A673 (cell line): ENCODE measurements around the gene FREM1. TPM values are rescaled to one million over a fixed set of nuclear protein-coding genes. Genes with fewer than 3 reads are reported as not detected.
"Not testable (repeated sequence)": the region's sequence is repeated elsewhere in the genome, so short reads cannot be mapped to it uniquely, and the experiment has no call there.

ENCODE experiments used
- BruUV-seq: library from RNA; stranded (reverse); fragments of 400-500 nt; replicated peaks from 2 replicates; lab custom pipeline; 2021; lab: Mats Ljungman, UMichigan
- CTCF ChIA-PET: fragments of 300-600 bp; sonication (Branson Sonifier 250); formaldehyde crosslinking; loops from one replicate; lab custom pipeline; 2022; ENCODE audit warnings: antibody characterized with exemption; lab: Charles Lee
- POLR2A ChIA-PET: fragments of 300-600 bp; sonication (Branson Sonifier 250); formaldehyde crosslinking; loops from one replicate; lab custom pipeline; 2022; ENCODE audit warnings: antibody characterized with exemption; ENCODE audit not compliant: low non-redundant PET; lab: Charles Lee
- DNase-seq: peaks from one replicate; pipeline ENCODE4 v3.0.0-alpha.2; 2015; ENCODE audit warnings: low spot score
- H3K27ac ChIP-seq: fragments of 200-600 bp; sonication (generic); 2 replicates; pipeline ENCODE4 v1.5.1; 2016; ENCODE audit warnings: mixed run types, low read depth, mild to moderate bottlenecking, mixed read lengths, antibody characterized with exemption, low read length; ENCODE audit not compliant: poor library complexity, severe bottlenecking
- H3K27me3 ChIP-seq: fragments of 200-600 bp; sonication (generic); replicated peaks from 2 replicates; pipeline ENCODE4 v1.6.1; 2017; ENCODE audit warnings: mixed run types, low read depth, mild to moderate bottlenecking, mixed read lengths, antibody characterized with exemption, low read length; ENCODE audit not compliant: insufficient read depth, poor library complexity
- H3K36me3 ChIP-seq: fragments of 200-600 bp; sonication (generic); 2 replicates; pipeline ENCODE4 v1.6.1; 2016; ENCODE audit warnings: mixed run types, mild to moderate bottlenecking, mixed read lengths, antibody characterized with exemption, low read length; ENCODE audit not compliant: insufficient read depth, poor library complexity, severe bottlenecking
- H3K4me1 ChIP-seq: fragments of 200-600 bp; sonication (generic); 2 replicates; pipeline ENCODE4 v1.6.1; 2017; ENCODE audit warnings: mixed run types, mild to moderate bottlenecking, mixed read lengths, antibody characterized with exemption, low read length; ENCODE audit not compliant: insufficient read depth, poor library complexity, severe bottlenecking
- H3K4me3 ChIP-seq: fragments of 200-600 bp; sonication (generic); 2 replicates; pipeline ENCODE4 v1.5.1; 2016; ENCODE audit warnings: low read depth, mixed run types, mild to moderate bottlenecking, mixed read lengths, low read length; ENCODE audit not compliant: poor library complexity, severe bottlenecking
- H3K9me3 ChIP-seq: fragments of 200-600 bp; sonication (generic); 2 replicates; pipeline ENCODE4 v1.6.1; 2016; ENCODE audit warnings: mixed run types, low read depth, mild to moderate bottlenecking, mixed read lengths, antibody characterized with exemption, low read length; ENCODE audit not compliant: poor library complexity, severe bottlenecking
- EZH2 ChIP-seq: fragments of 200-600 bp; sonication (generic); IDR thresholded peaks from 2 replicates; pipeline ENCODE4 v1.6.1; 2017; ENCODE audit warnings: borderline replicate concordance, low read depth, mild to moderate bottlenecking, mixed read lengths, antibody characterized with exemption, low read length; ENCODE audit not compliant: poor library complexity, severe bottlenecking
- intact Hi-C: fragments of 100-400 bp; cut with micrococcal nuclease; formaldehyde crosslinking; loops from one replicate; pipeline ENCODE4 v1.10.0; 2022; ENCODE audit not compliant: unreplicated experiment
- total RNA-seq: library from RNA; stranded (reverse); gene quantifications from 2 replicates; pipeline ENCODE4 v1.2.3, GENCODE V29; 2021
- TF ChIP-seq, protein P1 (sequence below): fragments of 300-800, 200-600 bp; sonication (generic); conservative IDR thresholded peaks from 2 replicates; pipeline ENCODE4 v1.5.1; 2017; ENCODE audit warnings: low read depth, mild to moderate bottlenecking, antibody characterized with exemption, low read length, moderate library complexity, mixed read lengths

FREM1 gene
- total RNA-seq, 1 experiment from 2014 or later, result 4.2 TPM

DNA sequence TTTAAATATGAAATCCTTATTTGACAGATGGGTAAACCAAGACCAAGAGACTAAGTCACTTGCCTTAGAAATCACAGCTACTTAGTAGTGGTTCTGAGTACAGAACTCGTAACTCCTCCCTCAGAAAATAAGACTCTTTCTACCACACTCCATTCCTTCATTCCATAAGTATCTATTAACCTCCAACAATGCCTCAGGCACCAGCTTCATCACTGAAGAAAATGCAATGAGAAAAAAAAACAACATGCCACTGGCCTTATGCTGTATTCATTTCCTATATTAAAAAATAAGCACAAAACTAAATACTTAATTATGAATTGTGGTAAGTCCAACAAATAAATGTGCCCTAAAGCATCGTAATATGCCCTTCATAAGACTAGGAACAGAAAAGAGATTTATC lies 13.5 kb upstream of the FREM1 start:
- intact Hi-C loops, result no loop called here
- BruUV-seq, result no TSS peak
- peak overlapping the region; percentile 79 for H3K27ac ChIP-seq
- ChIA-PET POLR2A (no interaction called here), CTCF (no interaction called here)
- H3K27me3 ChIP-seq, result no peaks in the 10 kb centered on the region
- no peaks in the 10 kb centered on the region for H3K9me3 ChIP-seq
- DNase-seq, result no peak
- no peak overlapping the region for H3K4me3 ChIP-seq
- H3K4me1 ChIP-seq, result peaks cover 56% of the 10 kb centered on the region
- peaks cover 1% of the 10 kb centered on the region for H3K36me3 ChIP-seq
- TF ChIP-seq, protein P1, sequence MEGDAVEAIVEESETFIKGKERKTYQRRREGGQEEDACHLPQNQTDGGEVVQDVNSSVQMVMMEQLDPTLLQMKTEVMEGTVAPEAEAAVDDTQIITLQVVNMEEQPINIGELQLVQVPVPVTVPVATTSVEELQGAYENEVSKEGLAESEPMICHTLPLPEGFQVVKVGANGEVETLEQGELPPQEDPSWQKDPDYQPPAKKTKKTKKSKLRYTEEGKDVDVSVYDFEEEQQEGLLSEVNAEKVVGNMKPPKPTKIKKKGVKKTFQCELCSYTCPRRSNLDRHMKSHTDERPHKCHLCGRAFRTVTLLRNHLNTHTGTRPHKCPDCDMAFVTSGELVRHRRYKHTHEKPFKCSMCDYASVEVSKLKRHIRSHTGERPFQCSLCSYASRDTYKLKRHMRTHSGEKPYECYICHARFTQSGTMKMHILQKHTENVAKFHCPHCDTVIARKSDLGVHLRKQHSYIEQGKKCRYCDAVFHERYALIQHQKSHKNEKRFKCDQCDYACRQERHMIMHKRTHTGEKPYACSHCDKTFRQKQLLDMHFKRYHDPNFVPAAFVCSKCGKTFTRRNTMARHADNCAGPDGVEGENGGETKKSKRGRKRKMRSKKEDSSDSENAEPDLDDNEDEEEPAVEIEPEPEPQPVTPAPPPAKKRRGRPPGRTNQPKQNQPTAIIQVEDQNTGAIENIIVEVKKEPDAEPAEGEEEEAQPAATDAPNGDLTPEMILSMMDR, result no peak
- no peak for TF ChIP-seq EZH2

DNA sequence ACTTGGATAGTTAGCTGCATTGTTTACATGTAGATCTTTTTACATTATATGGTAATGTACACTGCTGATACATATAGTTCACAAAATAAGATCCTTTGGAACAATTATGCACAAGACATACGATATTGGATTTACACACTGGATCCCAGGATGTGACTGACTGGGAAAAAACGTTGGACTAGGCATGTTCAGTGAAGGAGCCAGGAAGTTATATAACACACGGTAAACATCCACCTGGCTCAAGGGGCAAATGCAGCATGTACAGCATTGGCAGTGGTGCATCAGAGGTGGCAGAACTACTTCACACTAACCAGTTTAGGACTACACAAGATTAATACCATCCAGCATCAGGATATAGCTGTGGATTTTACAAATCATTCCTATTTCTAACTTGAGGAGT lies 10.6 kb upstream of the FREM1 start:
- H3K9me3 ChIP-seq, H3K36me3 ChIP-seq, DNase-seq, H3K27me3 ChIP-seq, H3K4me3 ChIP-seq, CTCF ChIA-PET, POLR2A ChIA-PET, intact Hi-C loops, H3K27ac ChIP-seq, BruUV-seq: not testable (repeated sequence)
- peaks cover 33% of the 10 kb centered on the region for H3K4me1 ChIP-seq

DNA sequence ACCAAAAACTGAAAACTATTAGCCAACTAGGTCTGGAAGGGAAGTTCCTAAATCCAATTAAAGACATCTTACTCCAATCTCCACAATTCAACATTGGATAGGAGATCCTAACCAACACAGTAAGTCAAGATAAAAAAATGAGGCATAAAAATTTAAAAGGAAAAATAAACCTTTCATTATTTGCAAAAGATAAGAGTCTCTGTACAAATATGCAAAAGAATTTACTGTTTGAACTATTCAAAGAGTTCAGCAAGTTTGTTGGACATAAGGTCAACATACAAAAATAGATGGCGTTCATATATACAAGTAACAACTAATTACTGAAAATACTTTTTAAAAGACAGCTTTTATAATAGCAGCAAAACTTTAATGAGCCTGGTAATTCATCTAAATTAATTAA lies 3.1 kb upstream of the FREM1 start:
- DNase-seq, result no peak
- intact Hi-C loops, result no loop called here
- no TSS peak for BruUV-seq

DNA sequence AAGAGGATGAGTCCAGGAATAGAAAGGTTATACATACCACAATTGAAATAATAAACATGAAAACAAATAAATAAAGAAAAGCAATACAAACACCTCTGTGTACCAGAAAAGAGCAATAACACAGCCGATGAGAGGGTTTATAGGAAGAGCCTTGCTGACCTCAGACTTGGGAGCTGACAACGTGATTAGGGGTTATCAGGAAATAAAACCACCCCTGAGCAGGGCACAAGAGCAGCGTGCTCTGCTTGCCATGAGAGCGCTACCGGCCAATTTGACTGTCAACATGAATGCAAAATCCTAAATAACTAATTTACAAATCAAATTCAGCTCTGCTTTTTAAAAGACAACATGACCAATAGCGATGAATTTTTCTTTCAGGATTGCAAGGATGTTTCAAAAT lies 2.6 kb upstream of the FREM1 start:
- Histone ChIP-seq H3K4me3 (no peak overlapping the region), H3K27ac (no peak overlapping the region), H3K27me3 (no peaks in the 10 kb centered on the region), H3K4me1 (peaks cover 27% of the 10 kb centered on the region), H3K36me3 (no peaks in the 10 kb centered on the region), H3K9me3 (no peaks in the 10 kb centered on the region)
- no peak for DNase-seq
- ChIA-PET CTCF (no interaction called here), POLR2A (no interaction called here)
- no peak for TF ChIP-seq EZH2
- TF ChIP-seq, protein P1, result no peak
- no TSS peak for BruUV-seq
- intact Hi-C loops, result no loop called here

More for the DNA sequence above, 3.1 kb upstream of the FREM1 start:
- peaks cover 27% of the 10 kb centered on the region for H3K4me1 ChIP-seq
- no peak overlapping the region for H3K27ac ChIP-seq
- no peaks in the 10 kb centered on the region for H3K9me3 ChIP-seq
- POLR2A ChIA-PET, result no interaction called here
- no peaks in the 10 kb centered on the region for H3K36me3 ChIP-seq
- H3K27me3 ChIP-seq, result no peaks in the 10 kb centered on the region
- TF ChIP-seq EZH2, result no peak
- TF ChIP-seq, protein P1, result no peak
- CTCF ChIA-PET, result no interaction called here
- H3K4me3 ChIP-seq, result no peak overlapping the region
